CD4-positive, alpha-beta T cell treated with Interferon gamma for 1 hour (primary cell): ENCODE measurements around the gene STK4.

Source experiments
- DNase-seq: peaks from one replicate; pipeline ENCODE4 v3.0.0-alpha.2; 2020

Gene STK4

GRCh38 chr20:45032781-45033180 is 66.5 kb downstream of the STK4 start:
- no peak for DNase-seq

GRCh38 chr20:45034436-45034835 is 68.1 kb downstream of the STK4 start:
- no peak for DNase-seq

GRCh38 chr20:45036044-45036755 is 69.9 kb downstream of the STK4 start:
- no peak for DNase-seq

- DNase-seq, result no peak
Observed at GRCh38 chr20:45037050-45037449, 70.7 kb downstream of the STK4 start.

GRCh38 chr20:45037635-45038034 is 71.3 kb downstream of the STK4 start:
- DNase-seq, result no peak

- DNase-seq, result no peak
Observed at GRCh38 chr20:45038745-45039474, 72.6 kb downstream of the STK4 start.

GRCh38 chr20:45039475-45039820 is 73.1 kb downstream of the STK4 start:
- no peak for DNase-seq

GRCh38 chr20:45041464-45042337 is 75.4 kb downstream of the STK4 start:
- DNase-seq, result no peak

GRCh38 chr20:45042978-45043377 is 76.7 kb downstream of the STK4 start:
- no peak for DNase-seq

GRCh38 chr20:45044084-45044573 is 77.8 kb downstream of the STK4 start:
- peak; percentile 24 for DNase-seq

GRCh38 chr20:45044601-45045000 is 78.3 kb downstream of the STK4 start:
- no peak for DNase-seq

- no peak for DNase-seq
Observed at GRCh38 chr20:45047581-45048119, 81.3 kb downstream of the STK4 start.

- no peak for DNase-seq
Observed at GRCh38 chr20:45049438-45049837, 83.1 kb downstream of the STK4 start.

- DNase-seq, result no peak
Observed at GRCh38 chr20:45049904-45050471, 83.7 kb downstream of the STK4 start.

- DNase-seq, result no peak
Observed at GRCh38 chr20:45051204-45052060, 85.1 kb downstream of the STK4 start.

GRCh38 chr20:45052698-45053429 is 86.6 kb downstream of the STK4 start:
- DNase-seq, result peak; percentile 15

- DNase-seq, result no peak
Observed at GRCh38 chr20:45053430-45054351, 87.4 kb downstream of the STK4 start.

- no peak for DNase-seq
Observed at GRCh38 chr20:45055056-45055455, 88.7 kb downstream of the STK4 start.

GRCh38 chr20:45056473-45057173 is 90.3 kb downstream of the STK4 start:
- no peak for DNase-seq
